Gastrocnemius medialis (tissue), 4 donors: Measurements from ENCODE around the gene SCLT1. TPM values are rescaled to one million over a fixed set of nuclear protein-coding genes. Genes with fewer than 3 reads are reported as not detected.

Experiments used
- ATAC-seq, 2 donors: fragments of 150-250 bp; one replicate each; pipeline ENCODE4 v1.9.1; 2016
- DNase-seq, 2 donors: peaks; one replicate each; pipeline ENCODE4 v3.0.0-alpha.2; 2019
- H3K27ac ChIP-seq, 4 donors: fragments of 200-600 bp; sonication (generic); 1 replicate in 1 of 4; 2 replicates in 3 of 4; pipeline ENCODE4 v1.5.1; 2016 to 2018; ENCODE audit warnings: mild to moderate bottlenecking in 2 of 4, moderate library complexity in 1 of 4
- H3K27me3 ChIP-seq, 3 donors: fragments of 200-600 bp; sonication (generic) in 2 of 3; 1 replicate in 1 of 3; 2 replicates in 2 of 3; pipeline versions ENCODE4 v1.5.1 to v1.6.0; 2016 to 2019; ENCODE audit warnings: mild to moderate bottlenecking in 1 of 3, moderate library complexity in 1 of 3
- H3K36me3 ChIP-seq, 2 donors: fragments of 200-600 bp; sonication (generic) in 1 of 2; one replicate each; pipeline ENCODE4 v1.5.1; 2017 to 2018
- H3K4me1 ChIP-seq, 2 donors: fragments of 200-600 bp; sonication (generic) in 1 of 2; one replicate each; pipeline ENCODE4 v1.5.1; 2016 to 2017; ENCODE audit warnings: mild to moderate bottlenecking in 2 of 2
- H3K4me3 ChIP-seq, 4 donors: fragments of 200-600 bp; sonication (generic) in 3 of 4; 1 replicate in 1 of 4; 2 replicates in 3 of 4; pipeline ENCODE4 v1.5.1; 2016 to 2019; ENCODE audit warnings: mild to moderate bottlenecking in 2 of 4
- H3K9me3 ChIP-seq, 3 donors: fragments of 200-600 bp; sonication (generic) in 2 of 3; 1 replicate in 1 of 3; 2 replicates in 2 of 3; pipeline ENCODE4 v1.5.1; 2016 to 2019
- CTCF ChIP-seq, 5 experiments: fragments of 450-650 bp in 3 of 5; fragments of 200-600 bp in 2 of 5; sonication (generic) in 2 of 5; IDR thresholded peaks in 4 of 5; conservative IDR thresholded peaks in 1 of 5; 1 replicate in 4 of 5; 2 replicates in 1 of 5; pipeline ENCODE4 v1.5.1; 2016 to 2019; ENCODE audit warnings: antibody characterized with exemption in 5 of 5, mild to moderate bottlenecking in 3 of 5, moderate library complexity in 3 of 5
- POLR2A ChIP-seq, 2 donors: fragments of 450-650 bp; IDR thresholded peaks; one replicate each; pipeline ENCODE4 v1.6.1; 2017; ENCODE audit warnings: antibody characterized with exemption in 2 of 2, mild to moderate bottlenecking in 2 of 2, moderate library complexity in 2 of 2
- in situ Hi-C, 4 donors: fragments of 200-750 bp; cut with MboI; loops; one replicate each; pipeline versions ENCODE4 v1.15.0 to v1.8.0; 2017; ENCODE audit warnings: low sequenced_read_pairs in 4 of 4
- intact Hi-C: fragments of 100-400 bp; cut with DNase I; formaldehyde crosslinking; loops from one replicate; pipeline ENCODE4 v1.15.1; 2023; ENCODE audit warnings: low total_unique reads
- total RNA-seq, 4 donors: library from RNA; depleted of rRNA; stranded (reverse); fragments of >200 nt; gene quantifications; one replicate each; pipeline versions ENCODE4 v1.1.0 to v1.2.3, GENCODE V29; 2016

The SCLT1 gene
- total RNA-seq, 4 donors from 2014 or later, result 1.0 to 4.1 (median 1.8) TPM

- in situ Hi-C loops, result no loop called here
- ATAC-seq (no peak), DNase-seq (no peak)
- Histone ChIP-seq H3K27ac (no peak overlapping the region), H3K9me3 (no peaks in the 10 kb centered on the region), H3K4me3 (no peak overlapping the region), H3K36me3 (peaks cover 0 to 7% of the 10 kb centered on the region in 2 donors), H3K4me1 (no peaks in the 10 kb centered on the region), H3K27me3 (no peaks in the 10 kb centered on the region)
- TF ChIP-seq POLR2A (IDR thresholded peaks at IDR 0.05), result no peak
- no peak for TF ChIP-seq CTCF (IDR thresholded peaks at IDR 0.05 in 4 of 5, conservative IDR thresholded peaks at IDR 0.05 in 1 of 5)
- intact Hi-C loops, result no loop called here
Observed at GRCh38 chr4:128983771-128984485, 109.4 kb downstream of the SCLT1 start.

- TF ChIP-seq CTCF (IDR thresholded peaks at IDR 0.05 in 4 of 5, conservative IDR thresholded peaks at IDR 0.05 in 1 of 5) (no peak), POLR2A (IDR thresholded peaks at IDR 0.05) (no peak)
- intact Hi-C loops, result no loop called here
- in situ Hi-C loops, result no loop called here
- DNase-seq (no peak), ATAC-seq (no peak)
- Histone ChIP-seq H3K9me3 (no peaks in the 10 kb centered on the region), H3K27ac (no peak overlapping the region), H3K4me1 (no peaks in the 10 kb centered on the region), H3K36me3 (peaks cover 0 to 7% of the 10 kb centered on the region in 2 donors), H3K27me3 (no peaks in the 10 kb centered on the region), H3K4me3 (no peak overlapping the region)
Observed at GRCh38 chr4:128981377-128981776, 112.0 kb downstream of the SCLT1 start.

GRCh38 chr4:128980816-128981326, 112.5 kb downstream of the SCLT1 start:
- ATAC-seq (no peak), DNase-seq (no peak)
- no peaks in the 10 kb centered on the region for H3K9me3 ChIP-seq
- no peaks in the 10 kb centered on the region for H3K27me3 ChIP-seq
- intact Hi-C loops (no loop called here), in situ Hi-C loops (no loop called here)
- H3K36me3 ChIP-seq, result peaks cover 0 to 6% of the 10 kb centered on the region in 2 donors
- TF ChIP-seq POLR2A (IDR thresholded peaks at IDR 0.05) (no peak), CTCF (IDR thresholded peaks at IDR 0.05 in 4 of 5, conservative IDR thresholded peaks at IDR 0.05 in 1 of 5) (no peak)
- no peak overlapping the region for H3K4me3 ChIP-seq
- no peak overlapping the region for H3K27ac ChIP-seq
- no peaks in the 10 kb centered on the region for H3K4me1 ChIP-seq

- intact Hi-C loops (no loop called here), in situ Hi-C loops (no loop called here)
- H3K4me3 ChIP-seq, result no peak overlapping the region
- TF ChIP-seq CTCF (IDR thresholded peaks at IDR 0.05 in 4 of 5, conservative IDR thresholded peaks at IDR 0.05 in 1 of 5) (no peak), POLR2A (IDR thresholded peaks at IDR 0.05) (no peak)
- no peaks in the 10 kb centered on the region for H3K4me1 ChIP-seq
- no peak overlapping the region for H3K27ac ChIP-seq
- H3K27me3 ChIP-seq, result no peaks in the 10 kb centered on the region
- ATAC-seq, result no peak
- no peak for DNase-seq
- H3K36me3 ChIP-seq, result no peaks in the 10 kb centered on the region
- H3K9me3 ChIP-seq, result no peaks in the 10 kb centered on the region
Observed at GRCh38 chr4:128979934-128980333, 113.4 kb downstream of the SCLT1 start.
